Trophoblast cell (in vitro differentiated cells and primary cell): ENCODE measurements around the gene CACNA1B.

Source experiments
- DNase-seq, 2 donors: peaks; one replicate each; pipeline ENCODE4 v3.0.0-alpha.2; 2016
- H2AFZ ChIP-seq: 2 replicates; pipeline ENCODE4 v1.6.1; 2013; ENCODE audit warnings: low read length, moderate library complexity, mild to moderate bottlenecking; ENCODE audit not compliant: insufficient read depth, poor library complexity
- H2AK5ac ChIP-seq: 2 replicates; pipeline ENCODE4 v1.6.1; 2013; ENCODE audit warnings: mild to moderate bottlenecking, low read length
- H2BK120ac ChIP-seq: 2 replicates; pipeline ENCODE4 v1.6.1; 2013; ENCODE audit warnings: low read length, mild to moderate bottlenecking, moderate library complexity; ENCODE audit not compliant: insufficient read depth, poor library complexity
- H2BK12ac ChIP-seq: 2 replicates; pipeline ENCODE4 v1.6.1; 2013; ENCODE audit warnings: mild to moderate bottlenecking, low read length, moderate library complexity
- H2BK5ac ChIP-seq: 2 replicates; pipeline ENCODE4 v1.6.1; 2013; ENCODE audit warnings: low read length, low read depth, moderate library complexity, mild to moderate bottlenecking; ENCODE audit not compliant: poor library complexity
- H3K14ac ChIP-seq: 2 replicates; pipeline ENCODE4 v1.6.1; 2013; ENCODE audit warnings: mild to moderate bottlenecking, low read length
- H3K18ac ChIP-seq: 2 replicates; pipeline ENCODE4 v1.6.1; 2013; ENCODE audit warnings: mild to moderate bottlenecking, low read length
- H3K23ac ChIP-seq: 2 replicates; pipeline ENCODE4 v1.6.1; 2013; ENCODE audit warnings: low read length
- H3K27ac ChIP-seq: 2 replicates; pipeline ENCODE4 v1.5.1; 2013; ENCODE audit warnings: low read depth, mild to moderate bottlenecking, inconsistent platforms, low read length, moderate library complexity
- H3K27me3 ChIP-seq: 2 replicates; pipeline ENCODE4 v1.6.1; 2013; ENCODE audit warnings: inconsistent platforms, mild to moderate bottlenecking, low read length, moderate library complexity; ENCODE audit not compliant: insufficient read depth
- H3K36me3 ChIP-seq, 2 experiments: 1 replicate in 1 of 2; 2 replicates in 1 of 2; pipeline ENCODE4 v1.6.1; 2013; ENCODE audit warnings: low read length in 2 of 2, mild to moderate bottlenecking in 2 of 2, moderate library complexity in 1 of 2; ENCODE audit not compliant: insufficient read depth in 2 of 2, control insufficient read depth in 1 of 2
- H3K4ac ChIP-seq: 2 replicates; pipeline ENCODE4 v1.6.1; 2013; ENCODE audit warnings: low read depth, mild to moderate bottlenecking, low read length, moderate library complexity
- H3K4me1 ChIP-seq, 2 experiments: 1 replicate in 1 of 2; 2 replicates in 1 of 2; pipeline ENCODE4 v1.6.1; 2013; ENCODE audit warnings: low read length in 2 of 2, mild to moderate bottlenecking in 2 of 2, moderate library complexity in 1 of 2; ENCODE audit not compliant: insufficient read depth in 2 of 2, control insufficient read depth in 1 of 2
- H3K4me2 ChIP-seq: 2 replicates; pipeline ENCODE4 v1.6.1; 2013; ENCODE audit warnings: inconsistent platforms, mild to moderate bottlenecking, low read length, moderate library complexity
- H3K4me3 ChIP-seq: 2 replicates; pipeline ENCODE4 v1.5.1; 2013; ENCODE audit warnings: mild to moderate bottlenecking, low read depth, low read length, inconsistent platforms
- H3K79me1 ChIP-seq: one replicate; pipeline ENCODE4 v1.6.1; 2013; ENCODE audit warnings: low read length
- H3K79me2 ChIP-seq: 2 replicates; pipeline ENCODE4 v1.6.1; 2013; ENCODE audit warnings: low read length, mild to moderate bottlenecking; ENCODE audit not compliant: control insufficient read depth, insufficient read depth, poor library complexity
- H3K9ac ChIP-seq: 2 replicates; pipeline ENCODE4 v1.6.1; 2013; ENCODE audit warnings: mild to moderate bottlenecking, low read length
- H3K9me3 ChIP-seq: 2 replicates; pipeline ENCODE4 v1.6.1; 2013; ENCODE audit warnings: low read depth, mild to moderate bottlenecking, control low read depth, inconsistent platforms, low read length; ENCODE audit not compliant: insufficient read depth
- H4K12ac ChIP-seq: 2 replicates; pipeline ENCODE4 v1.6.1; 2013; ENCODE audit warnings: low read depth, mild to moderate bottlenecking, low read length, moderate library complexity
- H4K8ac ChIP-seq: 2 replicates; pipeline ENCODE4 v1.6.1; 2013; ENCODE audit warnings: low read depth, mild to moderate bottlenecking, low read length, moderate library complexity
- H4K91ac ChIP-seq: one replicate; pipeline ENCODE4 v1.6.1; 2013; ENCODE audit warnings: low read depth, mild to moderate bottlenecking, low read length, moderate library complexity
- WGBS: extraction: QIAGEN DNeasy Blood & Tissue Kit; methylation state at CpG from one replicate; pipeline ENCODE4 v1.1.7; 2013; ENCODE audit warnings: missing lambda C conversion rate; ENCODE audit not compliant: insufficient read length, insufficient coverage; ENCODE audit errors: extremely low coverage; 5-methylcytosine and 5-hydroxymethylcytosine counted together

Gene CACNA1B

DNA sequence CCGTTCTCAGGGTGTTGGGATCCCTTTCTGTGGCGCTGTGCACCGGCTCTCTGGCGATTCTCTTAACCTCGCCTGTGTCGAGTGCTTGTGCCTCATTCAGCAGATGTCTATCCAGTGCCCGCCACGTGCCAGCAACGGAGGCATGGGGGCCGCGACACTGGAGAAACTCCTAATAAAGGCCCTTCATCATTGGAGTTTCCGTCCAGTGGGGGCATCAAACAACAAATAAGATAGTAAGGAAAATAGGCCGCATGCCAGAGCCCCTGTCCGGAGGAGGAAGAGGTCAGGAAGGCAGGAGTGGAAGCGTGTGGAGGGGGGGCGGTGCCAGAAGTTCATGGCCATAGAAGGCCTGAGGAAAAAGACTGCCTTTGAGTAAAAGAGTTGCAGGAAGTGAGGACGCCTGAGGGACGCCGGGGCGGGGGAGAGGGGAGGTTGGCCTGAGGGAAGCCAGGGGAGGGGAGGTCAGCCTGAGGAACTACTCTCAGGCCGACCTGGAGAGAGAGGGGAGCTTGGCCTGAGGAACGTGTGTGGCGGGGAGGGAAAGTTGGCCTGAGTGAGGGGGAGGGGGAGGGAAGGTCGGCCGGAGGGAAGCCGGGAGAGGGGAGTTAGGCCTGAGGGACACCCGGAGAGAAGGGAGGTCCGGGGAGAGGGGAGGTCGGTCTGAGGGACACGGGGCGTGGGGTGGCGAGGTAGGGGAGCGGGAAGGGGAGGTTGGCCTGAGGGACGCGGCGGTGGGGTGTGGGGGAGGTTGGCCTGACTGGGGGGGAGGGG, 82.2 kb downstream of the CACNA1B start:
- Histone ChIP-seq H2BK120ac (no peak overlapping the region), H3K18ac (no peak overlapping the region), H3K36me3 (no peaks in the 10 kb centered on the region), H3K9me3 (peaks cover 15% of the 10 kb centered on the region), H2AK5ac (no peak overlapping the region), H3K79me1 (no peaks in the 10 kb centered on the region), H3K27ac (no peak overlapping the region), H3K79me2 (no peaks in the 10 kb centered on the region), H3K4ac (no peak overlapping the region), H3K4me3 (no peak overlapping the region), H2AFZ (no peak overlapping the region), H4K12ac (no peak overlapping the region), H3K4me2 (no peak overlapping the region), H4K91ac (no peak overlapping the region), H3K4me1 (no peaks in the 10 kb centered on the region), H3K14ac (no peak overlapping the region), H3K27me3 (no peaks in the 10 kb centered on the region), H4K8ac (no peak overlapping the region), H3K9ac (no peak overlapping the region), H2BK12ac (no peak overlapping the region), H2BK5ac (no peak overlapping the region), H3K23ac (no peak overlapping the region)
- DNase-seq: no peak
- no CpG with 5 or more reads among the region's 36 CpGs for WGBS

DNA sequence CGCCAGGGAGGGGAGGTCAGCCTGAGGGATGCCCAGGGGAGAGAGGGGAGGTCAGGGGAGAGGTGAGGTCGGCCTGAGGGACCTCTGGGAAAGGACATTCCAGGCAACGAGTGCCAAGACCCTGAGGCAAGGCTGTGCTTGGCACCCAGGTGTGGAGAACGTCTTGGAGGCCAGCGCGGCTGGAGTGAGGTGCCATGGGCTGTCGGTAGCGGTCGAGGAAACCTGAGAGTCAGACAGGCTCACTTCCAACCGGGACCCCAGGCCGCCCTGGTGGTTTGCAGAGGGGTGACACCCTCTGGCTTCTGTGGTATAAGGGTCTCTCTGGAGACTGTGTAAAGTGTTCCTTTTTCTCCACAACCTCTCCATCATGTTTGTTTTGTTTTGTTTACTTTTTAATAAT, 82.9 kb downstream of the CACNA1B start:
- Histone ChIP-seq H3K36me3 (no peaks in the 10 kb centered on the region), H3K4me2 (no peak overlapping the region), H3K4me1 (no peaks in the 10 kb centered on the region), H3K14ac (no peak overlapping the region), H3K4me3 (no peak overlapping the region), H3K27ac (no peak overlapping the region), H2BK5ac (no peak overlapping the region), H2AK5ac (no peak overlapping the region), H3K27me3 (no peaks in the 10 kb centered on the region), H4K91ac (no peak overlapping the region), H4K8ac (no peak overlapping the region), H3K79me1 (no peaks in the 10 kb centered on the region), H3K18ac (no peak overlapping the region), H2AFZ (no peak overlapping the region), H3K9ac (no peak overlapping the region), H4K12ac (no peak overlapping the region), H3K79me2 (no peaks in the 10 kb centered on the region), H2BK12ac (no peak overlapping the region), H3K9me3 (peaks cover 15% of the 10 kb centered on the region), H3K4ac (no peak overlapping the region), H3K23ac (no peak overlapping the region), H2BK120ac (no peak overlapping the region)
- no peak for DNase-seq
- no CpG with 5 or more reads among the region's 11 CpGs for WGBS

DNA sequence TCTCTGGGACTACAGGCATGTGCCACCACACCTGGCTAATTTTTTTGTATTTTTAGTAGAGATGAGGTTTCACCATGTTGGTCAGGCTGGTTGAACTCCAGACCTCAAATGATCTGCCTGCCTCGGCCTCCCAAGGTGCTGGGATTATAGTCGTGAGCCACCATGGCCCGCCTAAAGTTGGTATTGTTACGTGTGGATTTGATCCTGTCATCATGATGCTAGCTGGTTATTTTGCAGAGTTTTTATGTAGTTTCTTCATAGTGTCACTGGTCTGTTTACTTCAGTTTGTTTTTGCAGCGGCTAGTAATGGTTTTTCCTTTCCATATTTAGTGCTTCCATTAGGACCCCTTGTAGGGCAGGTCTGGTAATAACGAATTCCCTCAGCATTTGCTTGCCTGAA, 85.9 kb downstream of the CACNA1B start:
- Histone ChIP-seq H2BK12ac (no peak overlapping the region), H4K12ac (no peak overlapping the region), H3K4me2 (no peak overlapping the region), H3K18ac (no peak overlapping the region), H3K23ac (no peak overlapping the region), H3K9ac (no peak overlapping the region), H3K14ac (no peak overlapping the region), H2BK120ac (no peak overlapping the region), H3K36me3 (no peaks in the 10 kb centered on the region), H2AFZ (no peak overlapping the region), H3K4me3 (no peak overlapping the region), H3K4ac (no peak overlapping the region), H2BK5ac (no peak overlapping the region), H2AK5ac (no peak overlapping the region), H3K79me2 (no peaks in the 10 kb centered on the region), H3K27me3 (no peaks in the 10 kb centered on the region), H3K9me3 (peaks cover 18% of the 10 kb centered on the region), H4K91ac (no peak overlapping the region), H3K4me1 (no peaks in the 10 kb centered on the region), H3K79me1 (no peaks in the 10 kb centered on the region), H4K8ac (no peak overlapping the region), H3K27ac (no peak overlapping the region)
- WGBS: no CpG with 5 or more reads among the region's 6 CpGs
- DNase-seq: no peak

- no peak overlapping the region for H3K4me3 ChIP-seq
- H2BK120ac ChIP-seq: no peak overlapping the region
- H3K36me3 ChIP-seq: no peaks in the 10 kb centered on the region
- no peak overlapping the region for H3K27ac ChIP-seq
- H3K4ac ChIP-seq: no peak overlapping the region
- H3K4me2 ChIP-seq: no peak overlapping the region
- H2AK5ac ChIP-seq: no peak overlapping the region
- DNase-seq: no peak
- no peak overlapping the region for H2AFZ ChIP-seq
- WGBS: no CpG with 5 or more reads among the region's 9 CpGs
- no peaks in the 10 kb centered on the region for H3K79me1 ChIP-seq
- H2BK5ac ChIP-seq: no peak overlapping the region
- peaks cover 17% of the 10 kb centered on the region for H3K9me3 ChIP-seq
- H3K18ac ChIP-seq: no peak overlapping the region
- no peak overlapping the region for H4K91ac ChIP-seq
- H3K23ac ChIP-seq: no peak overlapping the region
- H2BK12ac ChIP-seq: no peak overlapping the region
- H3K9ac ChIP-seq: no peak overlapping the region
- no peaks in the 10 kb centered on the region for H3K4me1 ChIP-seq
- no peaks in the 10 kb centered on the region for H3K79me2 ChIP-seq
- no peaks in the 10 kb centered on the region for H3K27me3 ChIP-seq
- no peak overlapping the region for H3K14ac ChIP-seq
- no peak overlapping the region for H4K8ac ChIP-seq
- H4K12ac ChIP-seq: no peak overlapping the region
These were observed 87.7 kb downstream of the CACNA1B start for GRCh38 chr9:137965177-137965795.
